HFFc6 (cell line): ENCODE data around the gene VAT1. TPM values are rescaled to one million over a fixed set of nuclear protein-coding genes. Genes with fewer than 3 reads are reported as not detected.
A peak's percentile ranks its signal among the peaks of the same experiment; 100 is the strongest.

ENCODE experiments used
- DNase-seq: peaks from one replicate; pipeline ENCODE4 v3.0.0-alpha.2; 2018
- H3K27ac Mint-ChIP-seq: 2 replicates; pipeline ENCODE4 v1.8.0; 2020; ENCODE audit warnings: mild to moderate bottlenecking, mixed read lengths
- H3K27me3 Mint-ChIP-seq: 2 replicates; pipeline ENCODE4 v1.8.0; 2021; ENCODE audit warnings: mild to moderate bottlenecking, moderate library complexity, mixed read lengths; ENCODE audit not compliant: insufficient read depth
- H3K36me3 Mint-ChIP-seq: 2 replicates; pipeline ENCODE4 v1.8.0; 2021; ENCODE audit warnings: low read depth, mixed read lengths
- H3K4me1 Mint-ChIP-seq: 2 replicates; pipeline ENCODE4 v1.8.0; 2020; ENCODE audit warnings: low read depth, mixed read lengths
- H3K4me3 Mint-ChIP-seq: 2 replicates; pipeline ENCODE4 v1.8.0; 2020; ENCODE audit warnings: mild to moderate bottlenecking, moderate library complexity, mixed read lengths
- H3K9me3 Mint-ChIP-seq: 2 replicates; pipeline ENCODE4 v1.8.0; 2020; ENCODE audit warnings: mild to moderate bottlenecking, mixed read lengths
- CTCF ChIP-seq: fragments of 200-600 bp; sonication (generic); IDR thresholded peaks from 2 replicates; pipeline ENCODE4 v1.5.0; 2021; ENCODE audit warnings: antibody characterized with exemption, mild to moderate bottlenecking
- total RNA-seq, 6 experiments: library from RNA; stranded (reverse); fragmentation: NEBNext Ultra II Directional; extraction: Animal tissue kit (Norgen Biotek cat#: 25700); gene quantifications; 2 replicates in 1 of 6; 3 replicates in 5 of 6; pipeline ENCODE4 v1.2.3, GENCODE V29; 2021

VAT1 gene
- total RNA-seq, 6 experiments from 2014 or later: 150 to 274 (median 244) TPM

GRCh38 chr17:43015579-43015978 lies 6.6 kb downstream of the VAT1 start:
- Mint-ChIP-seq H3K27ac (no peak overlapping the region; the same call in 1 of the 2 replicates), H3K4me3 (no peak overlapping the region), H3K36me3 (peaks cover 9% of the 10 kb centered on the region), H3K27me3 (no peaks in the 10 kb centered on the region; the same call in 1 of the 2 replicates), H3K4me1 (peaks cover 45% of the 10 kb centered on the region), H3K9me3 (no peaks in the 10 kb centered on the region)
- no peak for TF ChIP-seq CTCF
- no peak for DNase-seq

- Mint-ChIP-seq H3K36me3 (peaks cover 9% of the 10 kb centered on the region), H3K27ac (no peak overlapping the region; the same call in 1 of the 2 replicates), H3K4me3 (no peak overlapping the region), H3K4me1 (peaks cover 43% of the 10 kb centered on the region), H3K9me3 (no peaks in the 10 kb centered on the region), H3K27me3 (no peaks in the 10 kb centered on the region; the same call in 1 of the 2 replicates)
- DNase-seq: no peak
- no peak for TF ChIP-seq CTCF
Measured at GRCh38 chr17:43014649-43015542, 7.3 kb downstream of the VAT1 start.

- Mint-ChIP-seq H3K27ac (no peak overlapping the region; the same call in 1 of the 2 replicates), H3K27me3 (no peaks in the 10 kb centered on the region; the same call in 1 of the 2 replicates), H3K36me3 (peaks cover 9% of the 10 kb centered on the region), H3K9me3 (no peaks in the 10 kb centered on the region), H3K4me3 (no peak overlapping the region), H3K4me1 (peaks cover 35% of the 10 kb centered on the region)
- no peak for DNase-seq
- TF ChIP-seq CTCF: no peak
Measured at GRCh38 chr17:43014020-43014648, 8.1 kb downstream of the VAT1 start.

GRCh38 chr17:43013296-43013695 lies 8.9 kb downstream of the VAT1 start:
- DNase-seq: no peak
- no peaks in the 10 kb centered on the region; the same call in 1 of the 2 replicates for H3K27me3 Mint-ChIP-seq
- no peak overlapping the region for H3K4me3 Mint-ChIP-seq
- no peak for TF ChIP-seq CTCF
- H3K36me3 Mint-ChIP-seq: peaks cover 9% of the 10 kb centered on the region
- H3K27ac Mint-ChIP-seq: 0 out of 2 replicates have a peak overlapping the region, but pooled peaks have one; percentile 25
- H3K4me1 Mint-ChIP-seq: peaks cover 27% of the 10 kb centered on the region
- H3K9me3 Mint-ChIP-seq: no peaks in the 10 kb centered on the region

- Mint-ChIP-seq H3K9me3 (no peaks in the 10 kb centered on the region), H3K27me3 (no peaks in the 10 kb centered on the region; the same call in 1 of the 2 replicates), H3K4me1 (peaks cover 30% of the 10 kb centered on the region), H3K4me3 (no peak overlapping the region), H3K36me3 (peaks cover 4% of the 10 kb centered on the region), H3K27ac (no peak overlapping the region)
- TF ChIP-seq CTCF: no peak
- DNase-seq: no peak
Measured at GRCh38 chr17:43011728-43012472, 10.3 kb downstream of the VAT1 start.
